Measurements from ENCODE around the gene CAPN10.

- TF ChIP-seq, protein P1, sequence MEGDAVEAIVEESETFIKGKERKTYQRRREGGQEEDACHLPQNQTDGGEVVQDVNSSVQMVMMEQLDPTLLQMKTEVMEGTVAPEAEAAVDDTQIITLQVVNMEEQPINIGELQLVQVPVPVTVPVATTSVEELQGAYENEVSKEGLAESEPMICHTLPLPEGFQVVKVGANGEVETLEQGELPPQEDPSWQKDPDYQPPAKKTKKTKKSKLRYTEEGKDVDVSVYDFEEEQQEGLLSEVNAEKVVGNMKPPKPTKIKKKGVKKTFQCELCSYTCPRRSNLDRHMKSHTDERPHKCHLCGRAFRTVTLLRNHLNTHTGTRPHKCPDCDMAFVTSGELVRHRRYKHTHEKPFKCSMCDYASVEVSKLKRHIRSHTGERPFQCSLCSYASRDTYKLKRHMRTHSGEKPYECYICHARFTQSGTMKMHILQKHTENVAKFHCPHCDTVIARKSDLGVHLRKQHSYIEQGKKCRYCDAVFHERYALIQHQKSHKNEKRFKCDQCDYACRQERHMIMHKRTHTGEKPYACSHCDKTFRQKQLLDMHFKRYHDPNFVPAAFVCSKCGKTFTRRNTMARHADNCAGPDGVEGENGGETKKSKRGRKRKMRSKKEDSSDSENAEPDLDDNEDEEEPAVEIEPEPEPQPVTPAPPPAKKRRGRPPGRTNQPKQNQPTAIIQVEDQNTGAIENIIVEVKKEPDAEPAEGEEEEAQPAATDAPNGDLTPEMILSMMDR (optimal IDR thresholded peaks at IDR 0.05 in 1 of 3, IDR thresholded peaks at IDR 0.05 in 1 of 3, conservative IDR thresholded peaks at IDR 0.05 in 1 of 3; ENCODE audit: extremely low read depth in 1 of 3, insufficient read depth in 2 of 3, low read length in 3 of 3): no peak
- no peak for TF ChIP-seq EZH2 (IDR thresholded peaks at IDR 0.05; ENCODE audit: low read length)
Measured at GRCh38 chr2:240611601-240612210, 25.2 kb downstream of the CAPN10 start.

All from keratinocyte (primary cell).